SK-MEL-5 (cell line): Measurements from ENCODE around the gene CDH4. TPM values are rescaled to one million over a fixed set of nuclear protein-coding genes. Genes with fewer than 3 reads are reported as not detected.

Experiments used
- DNase-seq: peaks from one replicate; pipeline ENCODE4 v3.0.0-alpha.2; 2016; ENCODE audit warnings: low read depth, low spot score
- in situ Hi-C: cut with HindIII; loops from 2 replicates; pipeline ENCODE4 v1.10.0; 2016; ENCODE audit warnings: low sequenced_read_pairs, high pct_unique_total_duplicates, low pct_unique_long_range_greater_than_20kb
- total RNA-seq: library from RNA; depleted of rRNA; stranded (reverse); fragments of >200 nt; shearing (Covaris generic); gene quantifications from 2 replicates; pipeline ENCODE4 v1.2.3, GENCODE V29; 2014

CDH4 gene
- total RNA-seq, 1 experiment from 2014 or later = not detected

- in situ Hi-C loops = no loop called here
- no peak for DNase-seq
Measured at GRCh38 chr20:61566691-61567090, 314.6 kb downstream of the CDH4 start.

- DNase-seq = no peak
- in situ Hi-C loops = no loop called here
Measured at GRCh38 chr20:61567204-61567603, 315.1 kb downstream of the CDH4 start.

GRCh38 chr20:61569825-61570224, 317.8 kb downstream of the CDH4 start:
- in situ Hi-C loops = no loop called here
- no peak for DNase-seq

GRCh38 chr20:61570646-61571195, 318.7 kb downstream of the CDH4 start:
- DNase-seq = no peak
- in situ Hi-C loops = no loop called here

- DNase-seq = no peak
- in situ Hi-C loops = no loop called here
Measured at GRCh38 chr20:61571221-61571620, 319.2 kb downstream of the CDH4 start.

GRCh38 chr20:61571916-61572711, 320.1 kb downstream of the CDH4 start:
- in situ Hi-C loops = no loop called here
- DNase-seq = no peak

- no peak for DNase-seq
- in situ Hi-C loops = no loop called here
Measured at GRCh38 chr20:61572789-61573188, 320.7 kb downstream of the CDH4 start.

- no peak for DNase-seq
- in situ Hi-C loops = no loop called here
Measured at GRCh38 chr20:61573415-61574305, 321.6 kb downstream of the CDH4 start.

GRCh38 chr20:61575151-61575937, 323.3 kb downstream of the CDH4 start:
- DNase-seq = no peak
- in situ Hi-C loops = no loop called here

GRCh38 chr20:61576372-61576771, 324.3 kb downstream of the CDH4 start:
- no peak for DNase-seq
- in situ Hi-C loops = no loop called here

GRCh38 chr20:61577065-61577464, 325.0 kb downstream of the CDH4 start:
- no peak for DNase-seq
- in situ Hi-C loops = no loop called here

- in situ Hi-C loops = no loop called here
- DNase-seq = no peak
Measured at GRCh38 chr20:61579908-61580307, 327.8 kb downstream of the CDH4 start.

- in situ Hi-C loops = no loop called here
- DNase-seq = no peak
Measured at GRCh38 chr20:61580958-61581824, 329.1 kb downstream of the CDH4 start.

GRCh38 chr20:61581825-61582188, 329.7 kb downstream of the CDH4 start:
- in situ Hi-C loops = no loop called here
- DNase-seq = no peak

GRCh38 chr20:61582196-61582923, 330.3 kb downstream of the CDH4 start:
- DNase-seq = no peak
- in situ Hi-C loops = no loop called here

- in situ Hi-C loops = no loop called here
- no peak for DNase-seq
Measured at GRCh38 chr20:61583356-61583755, 331.3 kb downstream of the CDH4 start.
